ENCODE measurements around the gene CTNNB1. TPM values are rescaled to one million over a fixed set of nuclear protein-coding genes. Genes with fewer than 3 reads are reported as not detected.

The CTNNB1 gene
- total and polyA plus RNA-seq, 2 of the 13 experiments (the other 11 are each of a cell fraction or from before 2014, with no cell fraction given): 398 to 489 TPM

DNA sequence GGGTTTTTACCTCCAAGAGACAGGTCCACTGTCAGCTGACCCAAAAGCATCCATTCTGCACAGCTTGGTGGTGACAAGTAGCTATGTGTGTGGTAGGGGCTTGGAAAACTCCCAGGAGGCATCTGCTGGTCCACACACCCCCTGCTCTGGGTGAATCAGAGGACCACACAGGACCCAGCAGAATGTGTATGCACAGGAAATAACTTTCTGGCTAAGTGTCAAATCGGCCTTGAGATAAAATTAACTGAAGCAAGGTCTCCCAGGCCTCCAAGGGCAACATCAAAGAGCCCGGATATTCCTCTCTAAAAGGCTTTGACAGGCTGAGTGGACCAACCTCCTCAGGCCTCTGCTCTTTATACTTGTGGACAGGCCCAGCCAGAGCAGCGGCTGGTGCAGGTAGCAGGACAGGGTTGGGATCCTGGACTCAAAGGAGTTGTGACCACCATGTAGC, 66.5 kb downstream of the CTNNB1 start (continued):
- TF ChIP-seq HMGXB4 (CRISPR knock-in tag; IDR thresholded peaks at IDR 0.05; ENCODE audit: borderline replicate concordance in 1 of 2, low read depth in 1 of 2) (no peak), CC2D1A (CRISPR knock-in tag; IDR thresholded peaks at IDR 0.05) (no peak), HHEX (CRISPR knock-in tag; IDR thresholded peaks at IDR 0.05) (no peak), FOXA3 (CRISPR knock-in tag; IDR thresholded peaks at IDR 0.05) (peak; percentile 64), MEIS2 (CRISPR knock-in tag; IDR thresholded peaks at IDR 0.05) (no peak; the same call in 1 of the 2 replicates), ISX (CRISPR knock-in tag; conservative IDR thresholded peaks at IDR 0.05) (no peak), MAF1 (CRISPR knock-in tag; IDR thresholded peaks at IDR 0.05; ENCODE audit: borderline replicate concordance) (no peak), MIER2 (CRISPR knock-in tag; IDR thresholded peaks at IDR 0.05) (no peak), ZNF207 (IDR thresholded peaks at IDR 0.05; ENCODE audit: borderline replicate concordance) (no peak), RBAK (CRISPR knock-in tag; IDR thresholded peaks at IDR 0.05) (no peak), RFXAP (CRISPR knock-in tag; IDR thresholded peaks at IDR 0.05; ENCODE audit: borderline replicate concordance) (no peak), ISL2 (CRISPR knock-in tag; IDR thresholded peaks at IDR 0.05) (peak; percentile 88), CREB1 (IDR thresholded peaks at IDR 0.05) (no peak), CREB1 (CRISPR knock-in tag; IDR thresholded peaks at IDR 0.05) (no peak), ZNF644 (CRISPR knock-in tag; IDR thresholded peaks at IDR 0.05; ENCODE audit: low read depth) (no peak; the same call in 1 of the 2 replicates), ZNF383 (CRISPR knock-in tag; IDR thresholded peaks at IDR 0.05; ENCODE audit: borderline replicate concordance) (no peak), ZBTB3 (CRISPR knock-in tag; IDR thresholded peaks at IDR 0.05; ENCODE audit: borderline replicate concordance, low read depth) (no peak), CCAR2 (optimal IDR thresholded peaks at IDR 0.05; ENCODE audit: low read depth, low read length) (no peak), KLF12 (CRISPR knock-in tag; IDR thresholded peaks at IDR 0.05; ENCODE audit: borderline replicate concordance) (no peak), POLR2AphosphoS5 (IDR thresholded peaks at IDR 0.05; ENCODE audit: low read depth, low read length) (no peak), NAIF1 (CRISPR knock-in tag; IDR thresholded peaks at IDR 0.05; ENCODE audit: borderline replicate concordance) (no peak)
- TF ChIP-seq, protein P1, sequence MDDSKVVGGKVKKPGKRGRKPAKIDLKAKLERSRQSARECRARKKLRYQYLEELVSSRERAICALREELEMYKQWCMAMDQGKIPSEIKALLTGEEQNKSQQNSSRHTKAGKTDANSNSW (CRISPR knock-in tag; IDR thresholded peaks at IDR 0.05; ENCODE audit: borderline replicate concordance): no peak
- TF ChIP-seq, protein P2, sequence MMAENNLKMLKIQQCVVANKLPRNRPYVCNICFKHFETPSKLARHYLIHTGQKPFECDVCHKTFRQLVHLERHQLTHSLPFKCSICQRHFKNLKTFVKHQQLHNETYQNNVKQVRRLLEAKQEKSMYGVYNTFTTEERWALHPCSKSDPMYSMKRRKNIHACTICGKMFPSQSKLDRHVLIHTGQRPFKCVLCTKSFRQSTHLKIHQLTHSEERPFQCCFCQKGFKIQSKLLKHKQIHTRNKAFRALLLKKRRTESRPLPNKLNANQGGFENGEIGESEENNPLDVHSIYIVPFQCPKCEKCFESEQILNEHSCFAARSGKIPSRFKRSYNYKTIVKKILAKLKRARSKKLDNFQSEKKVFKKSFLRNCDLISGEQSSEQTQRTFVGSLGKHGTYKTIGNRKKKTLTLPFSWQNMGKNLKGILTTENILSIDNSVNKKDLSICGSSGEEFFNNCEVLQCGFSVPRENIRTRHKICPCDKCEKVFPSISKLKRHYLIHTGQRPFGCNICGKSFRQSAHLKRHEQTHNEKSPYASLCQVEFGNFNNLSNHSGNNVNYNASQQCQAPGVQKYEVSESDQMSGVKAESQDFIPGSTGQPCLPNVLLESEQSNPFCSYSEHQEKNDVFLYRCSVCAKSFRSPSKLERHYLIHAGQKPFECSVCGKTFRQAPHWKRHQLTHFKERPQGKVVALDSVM (CRISPR knock-in tag; IDR thresholded peaks at IDR 0.05): no peak
- TF ChIP-seq, protein P3, sequence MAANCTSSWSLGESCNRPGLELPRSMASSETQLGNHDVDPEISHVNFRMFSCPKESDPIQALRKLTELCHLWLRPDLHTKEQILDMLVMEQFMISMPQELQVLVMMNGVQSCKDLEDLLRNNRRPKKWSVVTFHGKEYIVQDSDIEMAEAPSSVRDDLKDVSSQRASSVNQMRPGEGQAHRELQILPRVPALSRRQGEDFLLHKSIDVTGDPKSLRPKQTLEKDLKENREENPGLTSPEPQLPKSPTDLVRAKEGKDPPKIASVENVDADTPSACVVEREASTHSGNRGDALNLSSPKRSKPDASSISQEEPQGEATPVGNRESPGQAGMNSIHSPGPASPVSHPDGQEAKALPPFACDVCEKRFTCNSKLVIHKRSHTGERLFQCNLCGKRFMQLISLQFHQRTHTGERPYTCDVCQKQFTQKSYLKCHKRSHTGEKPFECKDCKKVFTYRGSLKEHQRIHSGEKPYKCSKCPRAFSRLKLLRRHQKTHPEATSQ (CRISPR knock-in tag; IDR thresholded peaks at IDR 0.05; ENCODE audit: borderline replicate concordance): no peak
- TF ChIP-seq, protein P4, sequence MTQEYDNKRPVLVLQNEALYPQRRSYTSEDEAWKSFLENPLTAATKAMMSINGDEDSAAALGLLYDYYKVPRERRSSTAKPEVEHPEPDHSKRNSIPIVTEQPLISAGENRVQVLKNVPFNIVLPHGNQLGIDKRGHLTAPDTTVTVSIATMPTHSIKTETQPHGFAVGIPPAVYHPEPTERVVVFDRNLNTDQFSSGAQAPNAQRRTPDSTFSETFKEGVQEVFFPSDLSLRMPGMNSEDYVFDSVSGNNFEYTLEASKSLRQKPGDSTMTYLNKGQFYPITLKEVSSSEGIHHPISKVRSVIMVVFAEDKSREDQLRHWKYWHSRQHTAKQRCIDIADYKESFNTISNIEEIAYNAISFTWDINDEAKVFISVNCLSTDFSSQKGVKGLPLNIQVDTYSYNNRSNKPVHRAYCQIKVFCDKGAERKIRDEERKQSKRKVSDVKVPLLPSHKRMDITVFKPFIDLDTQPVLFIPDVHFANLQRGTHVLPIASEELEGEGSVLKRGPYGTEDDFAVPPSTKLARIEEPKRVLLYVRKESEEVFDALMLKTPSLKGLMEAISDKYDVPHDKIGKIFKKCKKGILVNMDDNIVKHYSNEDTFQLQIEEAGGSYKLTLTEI (CRISPR knock-in tag; conservative IDR thresholded peaks at IDR 0.05): no peak

All from HepG2 (cell line).